Parathyroid adenoma (tissue), 2 donors: ENCODE measurements around the gene THAP4.

Experiments used
- H2AFZ ChIP-seq: fragments of 300-600 bp; sonication (generic); one replicate; pipeline ENCODE4 v1.7.0; 2017; ENCODE audit warnings: antibody characterized with exemption, mild to moderate bottlenecking
- H3K27ac ChIP-seq: fragments of 300-600 bp; sonication (generic); one replicate; pipeline ENCODE4 v1.7.0; 2017
- H3K27me3 ChIP-seq: fragments of 300-600 bp; sonication (generic); one replicate; pipeline ENCODE4 v1.7.0; 2017; ENCODE audit warnings: low read length; ENCODE audit not compliant: control insufficient read depth, insufficient read depth
- H3K36me3 ChIP-seq: fragments of 300-600 bp; sonication (generic); one replicate; pipeline ENCODE4 v1.7.0; 2017; ENCODE audit warnings: low read length; ENCODE audit not compliant: control insufficient read depth, insufficient read depth
- H3K4me1 ChIP-seq: fragments of 300-600 bp; sonication (generic); one replicate; pipeline ENCODE4 v1.7.0; 2017; ENCODE audit warnings: control low read depth
- H3K4me2 ChIP-seq: fragments of 300-600 bp; sonication (generic); one replicate; pipeline ENCODE4 v1.7.0; 2017; ENCODE audit warnings: low read length
- H3K4me3 ChIP-seq: fragments of 300-600 bp; sonication (generic); one replicate; pipeline ENCODE4 v1.7.0; 2017; ENCODE audit warnings: low read depth, low read length
- H3K79me2 ChIP-seq: fragments of 300-600 bp; sonication (generic); one replicate; pipeline ENCODE4 v1.7.0; 2017; ENCODE audit warnings: control low read depth
- H3K9ac ChIP-seq: fragments of 300-600 bp; sonication (generic); one replicate; pipeline ENCODE4 v1.7.0; 2017; ENCODE audit warnings: mild to moderate bottlenecking
- H3K9me3 ChIP-seq: fragments of 300-600 bp; sonication (generic); one replicate; pipeline ENCODE4 v1.7.0; 2017; ENCODE audit warnings: low read length; ENCODE audit not compliant: control insufficient read depth
- CTCF ChIP-seq: fragments of 300-600 bp; sonication (generic); IDR thresholded peaks from one replicate; pipeline ENCODE4 v1.7.0; 2017; ENCODE audit warnings: antibody characterized with exemption, mild to moderate bottlenecking
- donor health status: primary hyperparathyroidism.

THAP4 gene

GRCh38 chr2:241547781-241548450 is 89.0 kb downstream of the THAP4 start:
- H3K9ac ChIP-seq: no peak overlapping the region
- H3K4me1 ChIP-seq: peaks cover 3% of the 10 kb centered on the region
- H3K9me3 ChIP-seq: no peaks in the 10 kb centered on the region
- no peak overlapping the region for H3K4me3 ChIP-seq
- no peak overlapping the region for H3K4me2 ChIP-seq
- no peak for TF ChIP-seq CTCF
- H3K27me3 ChIP-seq: no peaks in the 10 kb centered on the region
- no peaks in the 10 kb centered on the region for H3K36me3 ChIP-seq
- no peak overlapping the region for H2AFZ ChIP-seq
- H3K79me2 ChIP-seq: no peaks in the 10 kb centered on the region
- H3K27ac ChIP-seq: no peak overlapping the region

- Histone ChIP-seq H3K27ac (no peak overlapping the region), H3K4me1 (peaks cover 3% of the 10 kb centered on the region), H2AFZ (no peak overlapping the region), H3K36me3 (no peaks in the 10 kb centered on the region), H3K9me3 (no peaks in the 10 kb centered on the region), H3K4me2 (no peak overlapping the region), H3K79me2 (no peaks in the 10 kb centered on the region), H3K9ac (no peak overlapping the region), H3K4me3 (no peak overlapping the region), H3K27me3 (no peaks in the 10 kb centered on the region)
- no peak for TF ChIP-seq CTCF
Observed at GRCh38 chr2:241546771-241547498, 90.0 kb downstream of the THAP4 start.

- Histone ChIP-seq H3K4me2 (no peak overlapping the region), H3K27me3 (no peaks in the 10 kb centered on the region), H3K9me3 (no peaks in the 10 kb centered on the region), H3K4me1 (peaks cover 3% of the 10 kb centered on the region), H2AFZ (no peak overlapping the region), H3K27ac (no peak overlapping the region), H3K4me3 (no peak overlapping the region), H3K9ac (no peak overlapping the region), H3K36me3 (no peaks in the 10 kb centered on the region), H3K79me2 (no peaks in the 10 kb centered on the region)
- no peak for TF ChIP-seq CTCF
Observed at GRCh38 chr2:241545523-241546473, 91.2 kb downstream of the THAP4 start.

GRCh38 chr2:241545106-241545505 is 91.9 kb downstream of the THAP4 start:
- TF ChIP-seq CTCF: no peak
- Histone ChIP-seq H3K36me3 (no peaks in the 10 kb centered on the region), H3K27me3 (no peaks in the 10 kb centered on the region), H3K9me3 (no peaks in the 10 kb centered on the region), H3K4me3 (no peak overlapping the region), H2AFZ (no peak overlapping the region), H3K4me2 (no peak overlapping the region), H3K79me2 (no peaks in the 10 kb centered on the region), H3K4me1 (peaks cover 6% of the 10 kb centered on the region), H3K27ac (no peak overlapping the region), H3K9ac (no peak overlapping the region)
